ENCODE results near the gene BPGM. TPM values are rescaled to one million over a fixed set of nuclear protein-coding genes. Genes with fewer than 3 reads are reported as not detected.

The BPGM gene
- total RNA-seq = 22.8 TPM

GRCh38 chr7:134646425-134647305 lies at the start of gene BPGM:
TSS of gene BPGM (plus strand) at chr7:134646853. CDS start at chr7:134661508, 14,655 bp downstream.

Other genes with a start within 250 kb of the BPGM start
- gene AKR1B1, start 187.8 kb upstream of the BPGM start, total RNA-seq = 52.3 TPM
- gene AKR1B10, start 119.3 kb upstream of the BPGM start, total RNA-seq = not detected
- not detected for gene AKR1B15, start 97.7 kb upstream of the BPGM start, total RNA-seq
- 35.4 TPM for gene CALD1, start 132.8 kb downstream of the BPGM start, total RNA-seq

Measured in parietal lobe (tissue), 1 donor.